Measurements from ENCODE around the gene MARS2.
"Not testable (repeated sequence)": the region's sequence is repeated elsewhere in the genome, so short reads cannot be mapped to it uniquely, and the experiment has no call there.

MARS2 gene

GRCh38 chr2:197710424-197711042, 5.4 kb downstream of the MARS2 start:
- in situ Hi-C loops (cut with HindIII; ENCODE audit: low pct_unique_long_range_greater_than_20kb, low sequenced_read_pairs) = no loop called here
- no peak for DNase-seq (ENCODE audit: low read depth in 1 of 2, low spot score in 1 of 2)
- TF ChIP-seq JUND (IDR thresholded peaks at IDR 0.05; ENCODE audit: low read depth) = no peak

DNA sequence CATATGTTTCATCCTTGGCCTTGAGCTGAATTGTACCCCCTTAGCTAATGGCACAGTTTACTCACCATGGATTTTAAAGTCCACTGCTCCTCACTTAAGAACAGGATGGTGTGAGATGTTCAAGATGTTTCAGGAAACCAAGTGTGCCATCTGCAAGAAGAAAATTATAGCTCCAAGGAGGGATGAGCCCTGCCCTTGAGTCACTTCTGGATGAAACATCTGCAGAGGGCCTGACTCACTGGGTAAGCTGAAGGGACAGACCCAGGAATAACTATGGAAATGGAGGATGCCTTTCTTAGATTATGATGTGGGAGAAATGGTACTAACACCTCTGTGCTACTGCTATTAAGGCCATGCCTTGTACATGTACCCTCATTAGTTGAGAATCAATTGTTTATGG, 6.4 kb downstream of the MARS2 start:
- DNase-seq (ENCODE audit: low read depth in 1 of 2, low spot score in 1 of 2) = no peak
- in situ Hi-C loops (cut with HindIII; ENCODE audit: low pct_unique_long_range_greater_than_20kb, low sequenced_read_pairs) = no loop called here
- no peak for TF ChIP-seq JUND (IDR thresholded peaks at IDR 0.05; ENCODE audit: low read depth)

DNA sequence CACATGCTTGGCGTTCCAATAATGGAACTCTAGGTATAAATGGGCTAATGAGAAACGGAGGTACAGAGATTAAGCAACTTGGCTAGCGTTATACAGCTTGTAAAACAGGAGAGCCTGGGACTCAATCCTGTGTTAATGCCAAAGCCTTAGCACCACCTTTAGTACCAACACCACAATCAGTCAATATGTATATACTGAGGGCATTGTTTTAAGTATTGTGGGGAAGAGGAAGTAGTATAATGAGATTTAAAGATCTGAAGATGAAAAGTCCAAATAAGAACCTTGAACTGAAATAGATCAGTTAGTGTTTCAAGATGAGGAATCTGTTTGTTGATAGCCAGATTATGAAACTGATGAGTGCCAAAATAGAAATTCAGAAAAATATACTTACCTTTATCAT, 8.1 kb downstream of the MARS2 start:
- no peak for DNase-seq (ENCODE audit: low read depth in 1 of 2, low spot score in 1 of 2)
- in situ Hi-C loops (cut with HindIII; ENCODE audit: low pct_unique_long_range_greater_than_20kb, low sequenced_read_pairs) = no loop called here
- TF ChIP-seq JUND (IDR thresholded peaks at IDR 0.05; ENCODE audit: low read depth) = no peak

DNA sequence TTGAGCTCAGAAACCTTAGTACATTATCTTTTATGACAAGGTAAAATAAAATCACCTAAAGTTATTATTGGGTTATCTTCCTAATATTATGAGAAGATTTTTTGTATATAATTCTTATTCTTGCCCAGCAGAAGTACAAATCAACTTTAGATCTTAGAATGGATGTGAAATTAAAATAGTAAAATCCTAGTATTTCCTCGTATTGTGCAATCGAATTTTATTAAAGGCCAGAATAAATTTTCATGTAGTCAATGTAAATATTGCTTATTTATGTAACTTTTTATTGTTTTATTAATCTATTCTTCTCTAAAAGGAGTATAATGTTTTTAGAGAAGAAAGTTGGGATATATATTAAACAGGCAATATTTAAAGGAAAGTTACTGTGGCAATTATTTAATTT, 12.7 kb downstream of the MARS2 start:
- TF ChIP-seq JUND (IDR thresholded peaks at IDR 0.05; ENCODE audit: low read depth) = no peak
- in situ Hi-C loops (cut with HindIII; ENCODE audit: low pct_unique_long_range_greater_than_20kb, low sequenced_read_pairs) = no loop called here

DNA sequence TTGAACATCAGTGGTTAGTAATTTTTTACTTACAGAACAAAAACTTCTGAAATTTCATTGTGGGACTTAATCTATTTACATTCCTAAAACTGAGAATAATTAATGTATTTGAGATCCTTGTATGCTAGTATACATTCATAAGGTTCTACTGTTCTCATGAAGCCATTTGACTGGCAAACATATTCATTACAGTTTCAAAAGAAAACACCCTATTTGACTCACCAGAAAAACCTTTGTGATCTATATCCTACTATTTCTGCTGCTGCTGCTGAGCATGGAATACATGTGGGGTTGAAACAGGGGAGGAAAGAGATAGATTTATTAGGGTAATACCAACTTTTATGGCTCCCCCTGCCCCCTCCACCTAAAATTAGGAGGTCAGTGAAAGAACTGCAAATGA, 21.8 kb downstream of the MARS2 start:
- no peak for TF ChIP-seq JUND (IDR thresholded peaks at IDR 0.05; ENCODE audit: low read depth)
- DNase-seq (ENCODE audit: low read depth in 1 of 2, low spot score in 1 of 2) = no peak
- in situ Hi-C loops (cut with HindIII; ENCODE audit: low pct_unique_long_range_greater_than_20kb, low sequenced_read_pairs) = no loop called here

More for the DNA sequence above, 12.7 kb downstream of the MARS2 start:
- no peak for DNase-seq (ENCODE audit: low read depth in 1 of 2, low spot score in 1 of 2)

- DNase-seq (ENCODE audit: low read depth in 1 of 2, low spot score in 1 of 2); in situ Hi-C loops (cut with HindIII; ENCODE audit: low pct_unique_long_range_greater_than_20kb, low sequenced_read_pairs): not testable (repeated sequence)
These were observed 23.7 kb downstream of the MARS2 start for GRCh38 chr2:197728555-197729544.

GRCh38 chr2:197740200-197740599, 35.0 kb downstream of the MARS2 start:
- in situ Hi-C loops (cut with HindIII; ENCODE audit: low pct_unique_long_range_greater_than_20kb, low sequenced_read_pairs) = no loop called here
- no peak for DNase-seq (ENCODE audit: low read depth in 1 of 2, low spot score in 1 of 2)
- no peak for TF ChIP-seq JUND (IDR thresholded peaks at IDR 0.05; ENCODE audit: low read depth)

Measured in T47D (cell line).